Omental fat pad (tissue), 4 donors: ENCODE results near the gene POFUT1. TPM values are rescaled to one million over a fixed set of nuclear protein-coding genes. Genes with fewer than 3 reads are reported as not detected.

ENCODE experiments used
- ATAC-seq: fragments of 150-250 bp; one replicate; pipeline ENCODE4 v1.9.1; 2016; ENCODE audit warnings: mild to moderate bottlenecking, moderate library complexity; ENCODE audit not compliant: low FRiP score
- DNase-seq: peaks from one replicate; pipeline ENCODE4 v3.0.0-alpha.2; 2019; ENCODE audit warnings: low spot score
- total RNA-seq, 4 donors: library from RNA; depleted of rRNA; stranded (reverse); fragments of >200 nt; gene quantifications; one replicate each; pipeline ENCODE4 v1.1.0, GENCODE V29; 2016
- TF ChIP-seq, protein P1 (sequence below), 3 donors: fragments of 450-650 bp; IDR thresholded peaks; one replicate each; pipeline ENCODE4 v1.5.1; 2016 to 2017; ENCODE audit warnings: antibody characterized with exemption in 3 of 3, mild to moderate bottlenecking in 3 of 3, moderate library complexity in 2 of 3

The POFUT1 gene
- total RNA-seq, 4 donors from 2014 or later, result 23.1 to 38.0 (median 27.8) TPM

DNA sequence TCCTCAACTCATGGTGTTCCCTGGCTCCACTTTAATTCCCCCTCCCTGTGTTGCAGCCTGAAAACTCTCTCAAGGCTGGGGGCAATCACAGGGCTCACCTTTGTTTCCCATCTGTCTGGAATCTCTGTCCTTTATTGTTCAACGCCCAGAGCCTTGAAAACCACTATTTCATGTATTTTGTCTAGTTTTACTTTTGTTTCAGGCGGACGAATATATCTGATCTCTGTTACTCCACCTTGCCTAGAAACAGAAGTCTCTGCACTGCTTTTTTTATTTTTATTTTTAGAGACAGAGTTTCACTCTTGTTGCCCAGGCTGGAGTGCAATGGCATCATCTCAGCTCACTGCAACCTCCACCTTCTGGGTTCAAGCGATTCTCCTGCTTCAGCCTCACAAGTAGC is 27.7 kb upstream of the POFUT1 start:
- TF ChIP-seq, protein P1, sequence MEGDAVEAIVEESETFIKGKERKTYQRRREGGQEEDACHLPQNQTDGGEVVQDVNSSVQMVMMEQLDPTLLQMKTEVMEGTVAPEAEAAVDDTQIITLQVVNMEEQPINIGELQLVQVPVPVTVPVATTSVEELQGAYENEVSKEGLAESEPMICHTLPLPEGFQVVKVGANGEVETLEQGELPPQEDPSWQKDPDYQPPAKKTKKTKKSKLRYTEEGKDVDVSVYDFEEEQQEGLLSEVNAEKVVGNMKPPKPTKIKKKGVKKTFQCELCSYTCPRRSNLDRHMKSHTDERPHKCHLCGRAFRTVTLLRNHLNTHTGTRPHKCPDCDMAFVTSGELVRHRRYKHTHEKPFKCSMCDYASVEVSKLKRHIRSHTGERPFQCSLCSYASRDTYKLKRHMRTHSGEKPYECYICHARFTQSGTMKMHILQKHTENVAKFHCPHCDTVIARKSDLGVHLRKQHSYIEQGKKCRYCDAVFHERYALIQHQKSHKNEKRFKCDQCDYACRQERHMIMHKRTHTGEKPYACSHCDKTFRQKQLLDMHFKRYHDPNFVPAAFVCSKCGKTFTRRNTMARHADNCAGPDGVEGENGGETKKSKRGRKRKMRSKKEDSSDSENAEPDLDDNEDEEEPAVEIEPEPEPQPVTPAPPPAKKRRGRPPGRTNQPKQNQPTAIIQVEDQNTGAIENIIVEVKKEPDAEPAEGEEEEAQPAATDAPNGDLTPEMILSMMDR (IDR thresholded peaks at IDR 0.05), result no peak
- no peak for ATAC-seq

GRCh38 chr20:32181606-32182005 is 26.1 kb upstream of the POFUT1 start:
- TF ChIP-seq, protein P1 (IDR thresholded peaks at IDR 0.05), result no peak
- ATAC-seq (no peak), DNase-seq (no peak)

More for the DNA sequence above, 27.7 kb upstream of the POFUT1 start:
- no peak for DNase-seq

GRCh38 chr20:32183947-32184635 is 23.6 kb upstream of the POFUT1 start:
- ATAC-seq, result no peak
- no peak for DNase-seq
- TF ChIP-seq, protein P1 (IDR thresholded peaks at IDR 0.05), result no peak

DNA sequence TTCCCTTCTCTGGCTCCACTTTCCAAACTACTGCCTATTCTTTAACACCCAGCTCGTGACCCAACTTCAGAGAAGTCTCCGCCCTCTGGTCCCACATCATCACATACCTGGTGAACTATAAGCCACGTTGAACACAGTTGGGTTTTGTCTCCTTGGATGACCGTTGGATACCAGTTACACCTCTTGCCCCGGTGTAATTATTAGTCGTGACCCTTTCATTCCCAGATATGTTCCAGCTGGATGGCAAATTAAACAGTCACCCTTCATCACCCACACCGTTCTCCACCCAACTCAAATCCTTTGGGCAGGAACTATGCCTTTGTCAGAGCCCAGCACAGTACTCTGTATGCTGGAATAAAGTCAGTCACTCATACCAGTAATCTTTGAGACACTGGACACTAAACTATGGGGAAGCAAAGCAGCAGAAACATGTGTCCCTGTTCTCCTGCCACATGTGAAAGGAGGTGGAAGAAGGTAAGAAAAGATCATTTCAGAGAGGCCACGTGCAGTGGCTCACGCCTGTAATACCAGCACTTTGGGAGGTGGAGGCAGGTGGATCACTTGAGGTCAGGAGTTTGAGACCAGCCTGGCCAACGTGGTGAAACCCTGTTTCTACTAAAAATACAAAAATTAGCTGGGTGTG is 22.6 kb upstream of the POFUT1 start:
- TF ChIP-seq, protein P1 (IDR thresholded peaks at IDR 0.05), result no peak
- DNase-seq (no peak), ATAC-seq (no peak)

- ATAC-seq, result no peak
- TF ChIP-seq, protein P1 (IDR thresholded peaks at IDR 0.05), result no peak
Observed at GRCh38 chr20:32186506-32186905, 21.2 kb upstream of the POFUT1 start.

GRCh38 chr20:32188376-32189122 is 19.1 kb upstream of the POFUT1 start:
- TF ChIP-seq, protein P1 (IDR thresholded peaks at IDR 0.05), result no peak
- no peak for DNase-seq

More at GRCh38 chr20:32186506-32186905, 21.2 kb upstream of the POFUT1 start:
- DNase-seq, result no peak

More at GRCh38 chr20:32188376-32189122, 19.1 kb upstream of the POFUT1 start:
- ATAC-seq, result no peak
